Inflammatory macrophage treated with lipopolysaccharide for 4 hours (primary cell): Measurements from ENCODE around the gene ZNF709.
"Not testable (repeated sequence)": the region's sequence is repeated elsewhere in the genome, so short reads cannot be mapped to it uniquely, and the experiment has no call there.

ENCODE experiments used
- DNase-seq: peaks from one replicate; pipeline ENCODE4 v3.0.0-alpha.2; 2020

ZNF709 gene

DNA sequence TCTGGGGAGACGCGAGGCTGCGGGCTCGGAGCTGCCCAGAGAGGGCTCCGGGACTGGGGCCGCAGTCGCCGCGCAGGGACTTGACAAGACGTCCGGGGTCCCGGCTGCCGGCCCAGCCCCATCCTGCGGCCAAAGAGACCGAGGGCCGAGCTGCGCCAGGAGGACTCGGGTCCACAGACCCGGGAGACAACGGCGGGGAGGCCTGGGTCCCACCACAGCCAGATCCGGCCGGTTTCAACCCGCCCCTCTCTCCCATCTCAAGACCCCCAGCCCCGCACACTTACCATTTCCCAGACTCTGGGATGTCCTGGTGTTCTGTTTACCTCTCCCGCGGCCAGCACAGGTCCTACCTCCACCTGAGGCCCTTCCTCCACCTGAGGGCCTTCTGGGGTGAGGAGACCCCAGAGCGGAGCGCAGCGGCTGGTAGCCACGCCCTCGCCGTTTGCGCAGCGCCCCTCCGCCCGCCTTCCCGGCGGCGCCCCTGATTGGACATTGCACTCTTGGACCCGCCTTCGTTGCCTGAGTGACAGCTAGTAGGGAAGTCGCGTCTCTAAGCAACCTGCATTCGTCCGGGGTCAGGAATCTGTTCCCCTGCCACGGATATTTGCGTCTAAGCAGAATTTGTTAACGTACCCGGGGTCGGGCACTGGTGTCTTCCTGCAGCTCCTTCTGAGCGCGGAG is at the start of gene ZNF709:
Gene ZNF709 (minus strand): TSS at position 446 of the 681 bp plus-strand sequence. CDS start 159 bp downstream, at position 287.
- DNase-seq = peak; percentile 81

- peak; percentile 18 for DNase-seq
These were observed 42.6 kb upstream of the ZNF709 start for GRCh38 chr19:12527034-12527836.

- DNase-seq = no peak
These were observed 41.9 kb upstream of the ZNF709 start for GRCh38 chr19:12526542-12526941.

DNA sequence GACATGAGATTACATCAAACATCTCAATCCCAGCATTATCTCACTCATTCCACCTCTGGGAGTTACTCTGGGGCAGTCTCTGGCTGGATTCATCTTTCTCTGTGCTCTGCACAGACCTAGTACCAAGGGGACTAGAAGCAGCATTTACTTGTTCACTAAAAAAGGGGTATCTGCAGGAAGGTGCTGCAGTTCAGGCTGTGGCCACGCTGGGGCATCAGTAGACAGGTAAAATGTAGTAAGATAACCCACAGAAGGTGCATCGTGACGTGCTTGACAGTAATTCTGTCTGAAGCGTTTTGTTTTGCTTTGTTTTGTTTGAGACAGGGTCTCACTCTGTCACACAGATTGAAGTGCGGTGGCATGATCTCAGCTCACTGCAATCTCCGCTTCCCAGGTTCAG is 37.4 kb upstream of the ZNF709 start:
- DNase-seq = no peak

GRCh38 chr19:12513531-12514061 is 29.0 kb upstream of the ZNF709 start:
- DNase-seq = no peak

DNA sequence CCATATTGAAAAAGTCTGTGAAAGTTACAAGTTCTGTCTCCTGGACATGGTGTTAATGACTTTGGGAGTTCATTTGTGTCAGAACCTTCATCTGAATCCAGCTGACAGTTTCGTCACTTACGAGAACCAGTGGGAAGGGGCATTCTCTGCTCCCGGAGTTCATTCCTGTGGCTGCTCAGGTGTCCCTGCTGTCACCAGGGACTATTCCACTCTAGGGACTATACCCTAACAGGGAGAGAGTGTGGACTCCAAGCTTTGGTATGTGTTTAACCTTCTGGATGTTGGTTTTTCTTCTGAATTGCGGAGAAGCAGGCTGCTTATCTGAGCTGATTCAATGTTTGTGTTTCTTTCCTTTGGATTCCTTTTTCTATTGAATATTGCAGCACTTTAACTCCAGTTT is 12.4 kb upstream of the ZNF709 start:
- no peak for DNase-seq

DNA sequence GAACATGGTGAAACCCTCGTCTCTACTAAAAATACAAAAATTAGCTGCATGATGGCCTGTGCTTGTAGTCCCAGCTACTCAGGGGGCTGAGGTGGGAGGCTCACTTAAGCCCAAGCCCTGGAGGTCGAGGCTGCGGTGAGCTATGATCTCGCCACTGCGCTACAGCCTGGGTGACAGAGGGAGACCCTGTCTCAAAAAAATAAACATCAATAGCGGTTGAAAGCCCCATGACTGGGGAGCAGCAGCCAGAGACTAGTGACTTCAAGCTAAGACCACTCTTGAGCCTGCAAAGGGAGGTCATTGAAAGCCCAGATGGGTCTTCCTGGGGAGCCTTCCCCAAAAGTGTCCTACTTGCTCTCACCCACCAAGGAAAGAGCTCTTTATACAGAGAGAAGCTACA is 11.9 kb upstream of the ZNF709 start:
- no peak for DNase-seq

DNA sequence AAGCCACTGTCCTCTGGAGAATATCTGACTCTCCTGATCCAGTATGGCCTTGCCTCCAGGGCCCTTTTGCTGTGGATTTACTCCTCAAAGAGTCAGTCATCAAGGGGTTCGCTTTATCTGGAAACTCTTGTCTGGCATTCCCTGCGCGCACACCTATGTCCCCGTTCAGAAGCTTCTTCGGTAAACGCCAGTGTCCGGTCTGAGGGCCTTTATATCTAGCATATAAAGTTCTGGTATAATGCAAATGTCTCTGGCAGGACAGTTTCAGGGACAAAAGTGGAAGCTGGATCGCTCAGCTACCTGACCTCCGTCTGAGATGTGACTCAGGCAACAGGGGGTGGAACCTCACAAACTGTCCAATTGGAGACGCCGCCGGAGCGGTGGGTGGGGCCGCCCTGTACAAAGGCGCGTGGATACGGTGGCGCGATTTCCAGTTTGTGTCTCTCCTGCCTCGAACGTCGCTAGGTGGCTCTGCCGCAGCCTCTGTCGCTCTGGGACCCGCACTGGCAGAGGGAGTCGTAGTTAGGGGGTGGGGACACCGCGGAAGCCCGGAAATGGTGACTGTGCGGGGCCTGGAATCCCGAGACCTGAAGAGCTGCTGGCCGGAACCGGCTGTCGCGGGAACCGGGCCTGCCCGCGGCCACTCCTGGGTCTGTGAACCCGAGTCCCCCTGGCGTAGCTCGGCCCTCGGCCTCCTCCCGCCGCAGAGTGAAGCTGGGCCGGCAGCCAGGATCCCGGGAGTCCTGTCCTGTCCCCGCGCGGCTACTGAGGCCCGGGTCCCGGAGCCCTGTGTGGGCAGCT is 10.6 kb upstream of the ZNF709 start:
- DNase-seq = peak; percentile 85

- no peak for DNase-seq
These were observed 9.7 kb upstream of the ZNF709 start for GRCh38 chr19:12494260-12494860.

GRCh38 chr19:12486265-12486783 is 1.7 kb upstream of the ZNF709 start:
- DNase-seq = not testable (repeated sequence)

DNA sequence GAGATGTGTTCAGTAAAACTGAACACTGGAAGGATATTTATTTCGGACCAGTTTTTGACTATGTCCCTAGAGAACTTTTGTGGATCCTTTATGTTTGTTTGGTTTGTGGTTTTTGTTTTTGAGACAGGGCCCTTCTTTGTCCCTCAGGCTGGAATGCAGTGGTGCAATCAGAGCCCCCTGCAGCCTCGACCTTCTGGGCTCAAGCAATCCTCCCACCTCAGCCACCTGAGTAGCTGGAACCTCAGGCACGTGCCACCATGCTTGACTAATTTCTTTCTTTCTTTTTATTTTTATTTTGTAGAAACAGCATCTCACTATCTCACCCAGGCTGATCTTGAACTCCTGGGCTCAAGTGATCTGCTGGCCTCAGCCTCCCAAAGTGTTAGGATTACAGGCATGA is 955 bp upstream of the ZNF709 start:
- no peak for DNase-seq

DNA sequence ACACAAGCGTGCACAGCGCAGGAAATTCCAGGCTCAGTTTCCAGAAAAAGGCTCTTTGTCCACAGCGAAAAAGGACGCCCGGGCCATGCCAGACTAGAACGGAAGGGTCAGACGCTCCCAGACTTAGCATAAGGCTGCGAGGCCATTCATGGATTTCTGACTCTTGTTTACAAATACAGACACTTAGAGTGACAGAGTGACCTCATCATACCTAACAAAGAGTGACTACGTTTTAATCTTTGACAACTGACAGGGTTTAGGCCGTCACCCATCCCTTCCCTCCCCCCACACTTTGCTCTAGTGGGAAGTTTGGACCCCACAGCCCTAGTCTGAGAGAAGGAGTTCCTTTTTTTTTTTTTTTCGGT is 418 bp upstream of the ZNF709 start:
- peak; percentile 4 for DNase-seq

DNA sequence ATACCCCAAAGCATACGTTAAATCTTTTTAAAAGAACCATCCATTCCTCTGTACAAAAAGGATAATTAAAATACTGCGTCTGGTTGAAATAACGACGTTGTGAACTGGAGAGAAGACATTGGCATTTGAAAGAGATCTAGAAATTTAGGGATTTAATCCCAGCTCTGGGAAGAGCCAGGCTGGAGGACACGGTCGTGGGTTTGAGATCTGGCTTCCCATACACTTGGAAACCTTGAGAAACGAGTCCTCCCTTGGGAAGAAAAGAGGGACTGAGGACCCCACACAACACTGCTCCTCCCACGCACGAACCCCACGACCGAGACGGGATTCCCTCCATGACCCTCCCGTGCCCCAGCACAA is 625 bp downstream of the ZNF709 start:
- DNase-seq = no peak

DNA sequence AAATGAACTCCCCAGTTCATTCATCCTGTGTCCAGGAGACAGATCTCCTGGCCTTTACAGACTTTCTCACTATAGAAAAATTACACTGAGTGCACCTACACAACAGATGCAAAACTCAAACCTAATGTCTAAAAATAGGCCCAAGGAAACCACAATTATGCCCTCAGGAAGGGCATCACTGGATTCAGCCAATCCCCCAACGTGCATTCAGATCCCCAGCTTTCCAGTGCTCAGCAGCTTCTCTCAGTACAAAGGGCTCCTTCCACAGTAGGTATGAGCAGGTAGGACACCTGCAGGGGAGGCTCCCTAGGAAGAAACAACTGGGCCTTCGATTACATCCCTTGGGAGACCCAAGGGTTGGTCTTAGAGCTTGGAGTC is 2.1 kb downstream of the ZNF709 start:
- no peak for DNase-seq

GRCh38 chr19:12481781-12482508 is 2.7 kb downstream of the ZNF709 start:
- no peak for DNase-seq

- no peak for DNase-seq
These were observed 6.2 kb downstream of the ZNF709 start for GRCh38 chr19:12478234-12478941.

- not testable (repeated sequence) for DNase-seq
These were observed 17.0 kb downstream of the ZNF709 start for GRCh38 chr19:12467651-12468050.

- DNase-seq = no peak
These were observed 19.4 kb downstream of the ZNF709 start for GRCh38 chr19:12465211-12465610.

DNA sequence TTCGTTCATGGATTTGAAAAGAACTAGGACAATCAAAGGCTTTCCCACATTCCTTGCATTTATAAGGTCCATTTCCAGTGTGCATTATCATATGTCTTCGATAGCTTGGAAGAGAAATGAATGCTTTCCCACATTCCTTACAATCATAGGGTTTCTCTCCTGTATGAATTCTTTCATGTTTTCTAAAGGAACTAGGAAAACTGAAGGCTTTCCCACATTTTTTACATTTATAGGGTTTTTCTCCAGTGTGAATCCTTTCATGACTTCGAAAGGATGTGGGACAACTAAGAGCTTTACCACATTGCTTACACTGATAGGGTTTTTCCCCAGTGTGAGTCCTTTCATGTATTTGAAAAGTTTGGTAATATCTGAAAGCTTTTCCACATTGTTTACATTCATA is 19.8 kb downstream of the ZNF709 start:
- no peak for DNase-seq

- DNase-seq = not testable (repeated sequence)
These were observed 20.5 kb downstream of the ZNF709 start for GRCh38 chr19:12464139-12464538.

DNA sequence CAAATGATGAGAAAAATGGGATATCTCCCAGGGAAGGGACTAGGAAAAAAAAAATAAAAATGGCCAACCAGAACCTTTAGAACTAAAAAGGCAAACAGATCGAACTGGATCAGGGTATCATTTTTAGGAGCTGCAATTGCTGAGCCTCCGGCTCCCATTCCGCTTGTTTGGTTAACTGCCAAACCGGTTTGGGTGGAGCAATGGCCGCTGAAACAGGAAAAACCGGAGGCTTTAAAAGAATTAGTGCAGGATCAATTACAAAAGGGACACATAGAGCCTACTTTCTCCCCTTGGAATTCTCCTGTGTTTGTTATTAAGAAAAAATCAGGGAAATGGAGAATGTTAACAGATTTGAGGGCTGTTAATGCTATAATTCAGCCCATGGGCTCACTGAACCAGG is 31.1 kb downstream of the ZNF709 start:
- DNase-seq = no peak
